ENCODE results near the gene WDR88.

- TF ChIP-seq POLR2AphosphoS5 (IDR thresholded peaks at IDR 0.05; ENCODE audit: low read depth, low read length) = no peak
- no peak for TF ChIP-seq SPI1 (IDR thresholded peaks at IDR 0.05; ENCODE audit: low read depth, low read length)
- TF ChIP-seq POLR2A (IDR thresholded peaks at IDR 0.05; ENCODE audit: low read depth, low read length) = no peak
- no peak for TF ChIP-seq PAX5 (IDR thresholded peaks at IDR 0.05; ENCODE audit: insufficient read depth, low read length, severe bottlenecking)
- TF ChIP-seq TAF1 (IDR thresholded peaks at IDR 0.05; ENCODE audit: low read depth, low read length) = no peak
- TF ChIP-seq POU2F2 (IDR thresholded peaks at IDR 0.05; ENCODE audit: low read depth, low read length) = no peak
These were observed 28.0 kb downstream of the WDR88 start for GRCh38 chr19:33159893-33160292.

All from GM12891 (cell line).